Measurements from ENCODE around the gene NAA16. TPM values are rescaled to one million over a fixed set of nuclear protein-coding genes. Genes with fewer than 3 reads are reported as not detected.

The NAA16 gene
- total and polyA plus RNA-seq, 10 of the 15 experiments (the other 5 are each of a cell fraction or from before 2014, with no cell fraction given) = 5.4 to 18.5 (median 13.2) TPM

DNA sequence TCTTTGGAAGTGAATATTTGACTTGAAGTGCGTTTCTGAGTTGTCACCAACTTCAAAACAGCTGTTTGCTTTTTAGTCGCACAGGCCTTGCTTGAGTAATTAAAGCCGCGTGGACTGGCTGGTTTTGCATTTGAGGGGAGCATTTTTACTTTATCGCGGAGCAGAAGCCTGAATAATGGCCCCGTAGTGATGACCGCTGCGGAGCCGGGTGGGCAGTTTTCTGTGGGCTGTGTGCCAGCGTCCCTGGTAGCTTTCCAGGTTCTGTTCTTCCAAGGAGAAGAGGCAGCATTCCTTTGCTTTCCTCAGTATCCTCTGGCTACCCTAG, 1.1 kb downstream of the NAA16 start:
- BruUV-seq (replicated peaks) = no TSS peak
- FAIRE-seq (no peak), DNase-seq (ENCODE audit: low read depth, low spot score) (no peak), ATAC-seq (peak; percentile 39)
- H4K20me1 ChIP-seq (ENCODE audit: control insufficient read depth, insufficient read depth) = no peaks in the 10 kb centered on the region
- peak overlapping the region; percentile 91 for H2AFZ ChIP-seq (ENCODE audit: control insufficient read depth, low read depth, low read length)
- intact Hi-C loops (cut with micrococcal nuclease; ENCODE audit: unreplicated experiment) = loop anchor here (5.0 kb wide), 1 partner anchor 180 kb away; the partner anchor contains the start of gene KBTBD6
- POLR2A ChIA-PET = interaction anchor here (0.6 kb wide), 2 partner anchors 14 to 341 kb away, joined by 3 read pairs; no protein-coding TSS in a partner anchor
- peaks cover 6% of the 10 kb centered on the region; the same call in 1 of the 2 replicates for H3K4me1 ChIP-seq (ENCODE audit: control insufficient read depth, insufficient read depth, low read length)
- SMC1A ChIA-PET (ENCODE audit: uncharacterized antibody, unreplicated experiment) = interaction anchor here (0.7 to 1.8 kb wide), 6 partner anchors 14 to 238 kb away, joined by 3 to 4 read pairs (median 3); partner anchors contain the start of gene MTRF1
- H3K4me2 ChIP-seq (ENCODE audit: control insufficient read depth, insufficient read depth) = peak overlapping the region; percentile 36; the same call in 1 of the 2 replicates
- no peaks in the 10 kb centered on the region for H3K27me3 ChIP-seq (replicated peaks in 1 of 2; ENCODE audit: control insufficient read depth in 2 of 2, insufficient read depth in 2 of 2, low read length in 1 of 2)
- H3K79me2 ChIP-seq (ENCODE audit: control insufficient read depth, insufficient read depth, low read length) = peaks cover 60% of the 10 kb centered on the region
- H3K36me3 ChIP-seq (ENCODE audit: control insufficient read depth in 2 of 2, insufficient read depth in 2 of 2, low read length in 1 of 2) = no peaks in the 10 kb centered on the region
- no peaks in the 10 kb centered on the region for H3K9me3 ChIP-seq (replicated peaks; ENCODE audit: control insufficient read depth, insufficient read depth, low read length)
- CTCF ChIA-PET = no interaction called here
- RAD21 ChIA-PET (ENCODE audit: unreplicated experiment) = interaction anchor here (0.5 to 1.5 kb wide), 4 partner anchors 49 to 961 kb away, joined by 3 to 4 read pairs (median 3); partner anchors contain the start of gene MTRF1
- under 1% methylated on average over 11 of the region's 11 CpGs for WGBS (ENCODE audit: insufficient coverage, insufficient replicate concordance, low lambda C conversion rate, missing lambda C conversion rate)
- peak overlapping the region; percentile 85 for H3K9ac ChIP-seq (ENCODE audit: control insufficient read depth, insufficient read depth, low read length)
- in situ Hi-C loops (cut with MboI) = no loop called here
- H3K4me3 ChIP-seq = peak overlapping the region; percentile 99
- H3K27ac ChIP-seq (ENCODE audit: control insufficient read depth, insufficient read depth) = peak overlapping the region; percentile 83
- TF ChIP-seq, protein P1, sequence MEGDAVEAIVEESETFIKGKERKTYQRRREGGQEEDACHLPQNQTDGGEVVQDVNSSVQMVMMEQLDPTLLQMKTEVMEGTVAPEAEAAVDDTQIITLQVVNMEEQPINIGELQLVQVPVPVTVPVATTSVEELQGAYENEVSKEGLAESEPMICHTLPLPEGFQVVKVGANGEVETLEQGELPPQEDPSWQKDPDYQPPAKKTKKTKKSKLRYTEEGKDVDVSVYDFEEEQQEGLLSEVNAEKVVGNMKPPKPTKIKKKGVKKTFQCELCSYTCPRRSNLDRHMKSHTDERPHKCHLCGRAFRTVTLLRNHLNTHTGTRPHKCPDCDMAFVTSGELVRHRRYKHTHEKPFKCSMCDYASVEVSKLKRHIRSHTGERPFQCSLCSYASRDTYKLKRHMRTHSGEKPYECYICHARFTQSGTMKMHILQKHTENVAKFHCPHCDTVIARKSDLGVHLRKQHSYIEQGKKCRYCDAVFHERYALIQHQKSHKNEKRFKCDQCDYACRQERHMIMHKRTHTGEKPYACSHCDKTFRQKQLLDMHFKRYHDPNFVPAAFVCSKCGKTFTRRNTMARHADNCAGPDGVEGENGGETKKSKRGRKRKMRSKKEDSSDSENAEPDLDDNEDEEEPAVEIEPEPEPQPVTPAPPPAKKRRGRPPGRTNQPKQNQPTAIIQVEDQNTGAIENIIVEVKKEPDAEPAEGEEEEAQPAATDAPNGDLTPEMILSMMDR (IDR thresholded peaks at IDR 0.05 in 2 of 3, conservative IDR thresholded peaks at IDR 0.05 in 1 of 3; ENCODE audit: control insufficient read depth in 2 of 3, extremely low read depth in 1 of 3, insufficient read depth in 1 of 3, low read depth in 3 of 3, low read length in 3 of 3) = no peak
- TF ChIP-seq RB1 (IDR thresholded peaks at IDR 0.05; ENCODE audit: borderline replicate concordance) (no peak), EP300 (IDR thresholded peaks at IDR 0.05; ENCODE audit: borderline replicate concordance in 1 of 2, control insufficient read depth in 1 of 2, low read depth in 2 of 2, low read length in 2 of 2) (no peak), EGR1 (IDR thresholded peaks at IDR 0.05; ENCODE audit: borderline replicate concordance in 1 of 2, low read depth in 2 of 2, low read length in 2 of 2) (no peak), SREBF1 (IDR thresholded peaks at IDR 0.05; ENCODE audit: low read length) (no peak), TCF7 (IDR thresholded peaks at IDR 0.05; ENCODE audit: borderline replicate concordance) (no peak), EED (IDR thresholded peaks at IDR 0.05; ENCODE audit: low read depth) (no peak), MTA3 (IDR thresholded peaks at IDR 0.05; ENCODE audit: borderline replicate concordance, low read length) (no peak), RBBP5 (conservative IDR thresholded peaks at IDR 0.05) (0 out of 2 replicates have a peak, but pooled peaks have one; percentile 1), ZNF384 (IDR thresholded peaks at IDR 0.05; ENCODE audit: borderline replicate concordance, low read depth, low read length) (no peak), RAD51 (IDR thresholded peaks at IDR 0.05) (no peak), NR2C1 (IDR thresholded peaks at IDR 0.05) (no peak), TBL1XR1 (IDR thresholded peaks at IDR 0.05; ENCODE audit: low read depth, low read length) (no peak), RCOR1 (conservative IDR thresholded peaks at IDR 0.05; ENCODE audit: low read depth, low read length) (no peak), PML (IDR thresholded peaks at IDR 0.05; ENCODE audit: low read length) (no peak), NFYB (IDR thresholded peaks at IDR 0.05; ENCODE audit: insufficient read depth, low read depth, low read length) (no peak)
- TF ChIP-seq, protein P2, sequence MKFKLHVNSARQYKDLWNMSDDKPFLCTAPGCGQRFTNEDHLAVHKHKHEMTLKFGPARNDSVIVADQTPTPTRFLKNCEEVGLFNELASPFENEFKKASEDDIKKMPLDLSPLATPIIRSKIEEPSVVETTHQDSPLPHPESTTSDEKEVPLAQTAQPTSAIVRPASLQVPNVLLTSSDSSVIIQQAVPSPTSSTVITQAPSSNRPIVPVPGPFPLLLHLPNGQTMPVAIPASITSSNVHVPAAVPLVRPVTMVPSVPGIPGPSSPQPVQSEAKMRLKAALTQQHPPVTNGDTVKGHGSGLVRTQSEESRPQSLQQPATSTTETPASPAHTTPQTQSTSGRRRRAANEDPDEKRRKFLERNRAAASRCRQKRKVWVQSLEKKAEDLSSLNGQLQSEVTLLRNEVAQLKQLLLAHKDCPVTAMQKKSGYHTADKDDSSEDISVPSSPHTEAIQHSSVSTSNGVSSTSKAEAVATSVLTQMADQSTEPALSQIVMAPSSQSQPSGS (IDR thresholded peaks at IDR 0.05; ENCODE audit: low read length) = no peak
- TF ChIP-seq, protein P3, sequence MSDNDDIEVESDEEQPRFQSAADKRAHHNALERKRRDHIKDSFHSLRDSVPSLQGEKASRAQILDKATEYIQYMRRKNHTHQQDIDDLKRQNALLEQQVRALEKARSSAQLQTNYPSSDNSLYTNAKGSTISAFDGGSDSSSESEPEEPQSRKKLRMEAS (IDR thresholded peaks at IDR 0.05; ENCODE audit: low read depth, low read length) = no peak
- TF ChIP-seq, protein P4, sequence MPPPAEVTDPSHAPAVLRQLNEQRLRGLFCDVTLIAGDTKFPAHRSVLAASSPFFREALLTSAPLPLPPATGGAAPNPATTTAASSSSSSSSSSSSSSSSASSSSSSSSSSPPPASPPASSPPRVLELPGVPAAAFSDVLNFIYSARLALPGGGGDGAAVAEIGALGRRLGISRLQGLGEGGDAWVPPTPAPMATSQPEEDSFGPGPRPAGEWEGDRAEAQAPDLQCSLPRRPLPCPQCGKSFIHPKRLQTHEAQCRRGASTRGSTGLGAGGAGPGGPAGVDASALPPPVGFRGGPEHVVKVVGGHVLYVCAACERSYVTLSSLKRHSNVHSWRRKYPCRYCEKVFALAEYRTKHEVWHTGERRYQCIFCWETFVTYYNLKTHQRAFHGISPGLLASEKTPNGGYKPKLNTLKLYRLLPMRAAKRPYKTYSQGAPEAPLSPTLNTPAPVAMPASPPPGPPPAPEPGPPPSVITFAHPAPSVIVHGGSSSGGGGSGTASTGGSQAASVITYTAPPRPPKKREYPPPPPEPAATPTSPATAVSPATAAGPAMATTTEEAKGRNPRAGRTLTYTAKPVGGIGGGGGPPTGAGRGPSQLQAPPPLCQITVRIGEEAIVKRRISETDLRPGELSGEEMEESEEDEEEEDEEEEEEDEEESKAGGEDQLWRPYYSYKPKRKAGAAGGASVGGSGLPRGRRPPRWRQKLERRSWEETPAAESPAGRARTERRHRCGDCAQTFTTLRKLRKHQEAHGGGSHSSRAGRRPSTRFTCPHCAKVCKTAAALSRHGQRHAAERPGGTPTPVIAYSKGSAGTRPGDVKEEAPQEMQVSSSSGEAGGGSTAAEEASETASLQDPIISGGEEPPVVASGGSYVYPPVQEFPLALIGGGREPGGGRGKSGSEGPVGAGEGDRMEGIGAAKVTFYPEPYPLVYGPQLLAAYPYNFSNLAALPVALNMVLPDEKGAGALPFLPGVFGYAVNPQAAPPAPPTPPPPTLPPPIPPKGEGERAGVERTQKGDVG (CRISPR knock-in tag; IDR thresholded peaks at IDR 0.05) = no peak

All from GM12878 (cell line).